PC-9 (cell line): ENCODE results near the gene PIM1.

Experiments used
- CTCF ChIP-seq: fragments of 200-600 bp; sonication (generic); conservative IDR thresholded peaks from 2 replicates; pipeline ENCODE4 v1.6.1; 2017; ENCODE audit warnings: mixed run types, antibody characterized with exemption, mild to moderate bottlenecking, moderate library complexity
- EZH2 ChIP-seq: fragments of 200-600 bp; sonication (generic); IDR thresholded peaks from 2 replicates; pipeline ENCODE4 v1.8.0; 2017; ENCODE audit warnings: antibody characterized with exemption, low read depth

DNA sequence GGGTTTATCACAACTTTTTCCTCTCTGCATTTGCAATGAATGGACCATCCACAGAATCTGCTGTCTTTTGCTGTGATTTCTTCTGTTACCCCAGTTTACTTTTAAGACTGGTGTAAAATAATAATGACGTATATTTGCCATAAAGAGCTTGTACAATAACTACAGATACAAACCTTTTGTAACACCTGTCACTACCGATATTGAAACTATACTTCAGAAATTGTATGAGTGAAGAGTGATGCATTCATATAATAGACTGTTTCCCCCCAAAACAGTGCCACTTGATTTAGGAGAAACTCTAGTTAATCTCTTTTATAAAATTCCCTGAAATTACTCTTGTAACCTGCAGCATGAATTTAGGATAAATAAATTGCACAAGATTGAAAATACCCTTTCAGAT is 26.4 kb upstream of the PIM1 start:
- TF ChIP-seq CTCF (no peak), EZH2 (no peak)
